T-helper 17 cell (primary cell): ENCODE results near the gene SPRR2D. TPM values are rescaled to one million over a fixed set of nuclear protein-coding genes. Genes with fewer than 3 reads are reported as not detected.
"Not testable (repeated sequence)": the region's sequence is repeated elsewhere in the genome, so short reads cannot be mapped to it uniquely, and the experiment has no call there.

Source experiments
- ATAC-seq: fragments of 150-1000 bp; cut with Tn5 transposase; 2 replicates; pipeline ENCODE4 v1.10.0; 2021; ENCODE audit warnings: mild to moderate bottlenecking, moderate library complexity
- DNase-seq, 3 donors: peaks; one replicate each; pipeline versions ENCODE4 v3.0.0 to v3.0.0-alpha.2; 2020 to 2021
- H3K9me3 ChIP-seq: one replicate; pipeline ENCODE4 v1.7.0; 2013; ENCODE audit warnings: low read length, mild to moderate bottlenecking; ENCODE audit not compliant: control insufficient read depth, poor library complexity, severe bottlenecking
- H3K27ac Mint-ChIP-seq: one replicate; pipeline ENCODE4 v1.8.0; 2022; ENCODE audit warnings: mild to moderate bottlenecking, moderate library complexity, mixed read lengths
- H3K27me3 Mint-ChIP-seq: one replicate; pipeline ENCODE4 v1.8.0; 2022; ENCODE audit warnings: mixed read lengths
- H3K36me3 Mint-ChIP-seq: one replicate; pipeline ENCODE4 v1.8.0; 2022; ENCODE audit warnings: low read depth, mixed read lengths
- H3K4me1 Mint-ChIP-seq: one replicate; pipeline ENCODE4 v1.8.0; 2022; ENCODE audit warnings: mild to moderate bottlenecking, mixed read lengths
- H3K4me3 Mint-ChIP-seq: one replicate; pipeline ENCODE4 v1.8.0; 2022; ENCODE audit warnings: mild to moderate bottlenecking, moderate library complexity, mixed read lengths
- total RNA-seq, 4 donors: library from RNA in 2 of 4; stranded (reverse) in 2 of 4; gene quantifications; one replicate each; pipeline ENCODE4 v1.2.3 and lab custom pipeline; 2022 to 2026

SPRR2D gene
- total RNA-seq, 2 donors from 2014 or later, result not detected

DNA sequence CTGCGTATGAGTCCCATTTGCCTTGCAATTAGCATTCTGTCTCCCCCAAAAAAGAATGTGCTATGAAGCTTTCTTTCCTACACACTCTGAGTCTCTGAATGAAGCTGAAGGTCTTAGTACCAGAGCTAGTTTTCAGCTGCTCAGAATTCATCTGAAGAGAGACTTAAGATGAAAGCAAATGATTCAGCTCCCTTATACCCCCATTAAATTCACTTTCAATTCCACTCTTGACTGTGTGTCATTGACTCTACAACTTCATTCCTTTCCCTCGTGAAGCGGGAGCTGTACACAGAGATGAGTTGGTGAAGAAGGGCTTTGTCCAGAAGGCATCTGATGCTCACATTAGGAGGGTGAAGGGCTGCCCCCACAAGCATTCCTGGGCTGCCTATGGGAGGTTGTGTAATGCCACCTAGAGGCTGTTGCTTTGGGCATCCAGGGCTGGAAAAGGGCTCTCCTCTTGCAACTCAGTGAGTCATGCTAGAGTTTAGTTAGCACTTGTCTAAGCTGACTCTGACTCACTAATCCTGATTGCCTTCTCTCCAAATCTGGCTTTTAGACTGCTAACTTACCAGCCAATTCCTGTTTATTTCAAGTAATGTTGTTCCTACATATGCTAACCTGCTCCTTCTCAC, 8.1 kb downstream of the SPRR2D start:
- Mint-ChIP-seq H3K36me3 (no peaks in the 10 kb centered on the region), H3K4me3 (no peak overlapping the region), H3K4me1 (no peaks in the 10 kb centered on the region), H3K27ac (no peak overlapping the region), H3K27me3 (peaks cover 46% of the 10 kb centered on the region)
- no peaks in the 10 kb centered on the region for H3K9me3 ChIP-seq
- ATAC-seq, result no peak
- no peak for DNase-seq

DNA sequence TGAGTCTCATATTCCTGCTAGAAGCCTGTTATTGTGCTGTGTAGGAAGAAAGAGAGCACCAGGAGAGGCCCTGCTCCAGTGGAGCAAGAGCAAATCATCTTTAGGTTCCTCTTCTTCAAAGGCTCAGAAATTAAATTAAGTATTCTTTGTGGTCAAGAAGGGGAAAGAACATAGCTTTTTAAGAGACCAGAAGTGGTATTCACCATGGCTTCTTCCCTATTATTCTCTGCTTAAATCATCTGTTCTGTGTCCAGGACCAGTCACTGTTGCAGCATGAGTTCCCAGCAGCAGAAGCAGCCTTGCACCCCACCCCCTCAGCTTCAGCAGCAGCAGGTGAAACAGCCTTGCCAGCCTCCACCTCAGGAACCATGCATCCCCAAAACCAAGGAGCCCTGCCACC, 8.8 kb downstream of the SPRR2D start:
- Mint-ChIP-seq H3K27me3 (peaks cover 42% of the 10 kb centered on the region), H3K27ac (no peak overlapping the region), H3K4me3 (no peak overlapping the region), H3K36me3 (no peaks in the 10 kb centered on the region), H3K4me1 (no peaks in the 10 kb centered on the region)
- H3K9me3 ChIP-seq, result no peaks in the 10 kb centered on the region
- ATAC-seq (no peak), DNase-seq (no peak)

DNA sequence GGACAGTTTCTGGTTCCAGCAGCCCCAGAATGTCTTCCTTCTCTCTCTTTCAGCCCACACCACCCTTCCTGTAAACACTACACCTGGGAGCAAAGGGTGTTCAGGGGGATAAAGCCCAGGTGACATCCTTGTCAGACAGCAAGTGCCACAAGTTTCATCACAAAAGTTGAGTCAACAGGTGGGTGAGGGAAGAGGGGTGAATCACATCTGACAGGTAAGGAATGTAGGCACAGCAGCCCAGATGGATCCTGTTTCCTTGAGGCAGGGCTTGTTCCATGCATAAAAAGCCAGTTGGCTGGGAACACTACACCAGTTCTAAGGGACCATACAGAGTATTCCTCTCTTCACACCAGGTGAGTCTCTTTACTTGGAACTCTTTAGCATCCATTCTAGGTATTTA, 10.0 kb downstream of the SPRR2D start, which contains the start of gene SPRR1B:
SPRR1B (plus strand) TSS at position 309 of the 400 bp plus-strand sequence. CDS start 1,143 bp downstream, outside the sequence.
- Mint-ChIP-seq H3K4me3 (no peak within 1 kb of the TSS), H3K27me3 (peaks cover 42% of the 10 kb centered on the region), H3K27ac (no peak within 1 kb of the TSS), H3K4me1 (no peaks in the 10 kb centered on the region), H3K36me3 (no peaks in the 10 kb centered on the region)
- ATAC-seq (no peak), DNase-seq (no peak)
- H3K9me3 ChIP-seq, result no peaks in the 10 kb centered on the region

DNA sequence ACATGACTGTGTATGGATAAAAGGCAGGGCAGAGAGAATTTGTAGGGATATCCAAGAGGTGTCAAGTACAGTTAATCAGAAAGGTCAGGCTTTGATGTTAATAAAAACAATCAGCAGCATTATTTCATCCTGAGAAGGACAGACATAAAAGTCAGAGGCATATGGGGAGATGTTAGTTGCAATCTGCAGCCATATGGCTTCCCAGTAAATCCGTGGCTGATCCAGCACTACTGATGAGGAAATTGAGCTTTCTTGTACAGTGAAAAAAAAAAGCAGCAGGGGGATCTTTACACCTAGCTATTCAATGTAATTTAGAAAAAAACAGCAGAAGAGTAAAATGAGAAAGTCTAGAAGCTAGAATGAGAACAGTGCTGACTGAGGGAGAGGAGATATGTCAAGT, 12.2 kb downstream of the SPRR2D start:
- ATAC-seq, result no peak
- no peak overlapping the region for H3K4me3 Mint-ChIP-seq

DNA sequence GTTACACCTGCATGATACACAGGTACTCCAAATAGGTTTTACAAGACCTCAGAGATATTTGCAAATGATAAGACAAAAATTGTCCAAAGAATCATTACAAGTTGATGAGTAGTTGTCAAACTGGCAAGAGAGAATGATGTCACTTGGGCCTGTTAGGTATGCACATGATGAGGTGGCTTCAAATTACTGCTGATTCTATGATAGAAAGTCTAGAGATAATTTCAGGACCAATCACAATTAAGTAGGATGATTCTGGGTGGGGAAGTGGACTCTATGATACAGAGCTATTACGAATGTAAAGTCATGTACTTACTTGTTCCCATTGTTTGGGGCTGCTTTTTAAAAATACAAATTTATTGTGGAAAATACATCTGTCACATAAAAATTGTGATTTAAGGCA, 15.1 kb downstream of the SPRR2D start:
- peaks cover 51% of the 10 kb centered on the region for H3K27me3 Mint-ChIP-seq

More for the DNA sequence above, 12.2 kb downstream of the SPRR2D start:
- no peaks in the 10 kb centered on the region for H3K9me3 ChIP-seq
- Mint-ChIP-seq H3K36me3 (no peaks in the 10 kb centered on the region), H3K27me3 (peaks cover 41% of the 10 kb centered on the region), H3K27ac (no peak overlapping the region), H3K4me1 (no peaks in the 10 kb centered on the region)
- DNase-seq, result no peak

DNA sequence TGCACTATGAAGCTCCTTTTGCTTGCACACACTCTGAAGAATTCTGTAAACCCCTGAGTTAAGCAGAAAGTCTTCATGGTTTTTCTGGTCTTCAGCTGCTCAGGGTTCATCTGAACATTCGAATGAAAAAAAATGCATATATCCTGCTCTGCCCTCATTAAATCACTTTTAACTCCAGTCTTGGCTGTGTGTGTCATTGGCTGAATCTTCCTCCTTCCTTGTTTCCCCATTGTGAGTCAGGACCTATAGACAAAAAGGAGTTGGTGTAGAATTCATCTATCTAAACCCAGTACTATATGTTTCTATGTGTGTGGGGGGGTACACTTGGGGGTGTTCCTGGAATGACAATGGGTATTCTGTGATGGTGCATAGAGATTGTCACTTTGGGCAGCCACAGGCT, 16.5 kb downstream of the SPRR2D start:
- H3K9me3 ChIP-seq, result no peaks in the 10 kb centered on the region
- peaks cover 54% of the 10 kb centered on the region for H3K27me3 Mint-ChIP-seq
- no peak overlapping the region for H3K27ac Mint-ChIP-seq
- ATAC-seq, result no peak
- H3K4me1 Mint-ChIP-seq, result no peaks in the 10 kb centered on the region
- H3K4me3 Mint-ChIP-seq, result no peak overlapping the region
- H3K36me3 Mint-ChIP-seq, result no peaks in the 10 kb centered on the region
- DNase-seq, result no peak

More for the DNA sequence above, 15.1 kb downstream of the SPRR2D start:
- ATAC-seq, result no peak
- Mint-ChIP-seq H3K36me3 (no peaks in the 10 kb centered on the region), H3K4me3 (no peak overlapping the region), H3K27ac (no peak overlapping the region), H3K4me1 (no peaks in the 10 kb centered on the region)
- no peaks in the 10 kb centered on the region for H3K9me3 ChIP-seq
- DNase-seq, result no peak

DNA sequence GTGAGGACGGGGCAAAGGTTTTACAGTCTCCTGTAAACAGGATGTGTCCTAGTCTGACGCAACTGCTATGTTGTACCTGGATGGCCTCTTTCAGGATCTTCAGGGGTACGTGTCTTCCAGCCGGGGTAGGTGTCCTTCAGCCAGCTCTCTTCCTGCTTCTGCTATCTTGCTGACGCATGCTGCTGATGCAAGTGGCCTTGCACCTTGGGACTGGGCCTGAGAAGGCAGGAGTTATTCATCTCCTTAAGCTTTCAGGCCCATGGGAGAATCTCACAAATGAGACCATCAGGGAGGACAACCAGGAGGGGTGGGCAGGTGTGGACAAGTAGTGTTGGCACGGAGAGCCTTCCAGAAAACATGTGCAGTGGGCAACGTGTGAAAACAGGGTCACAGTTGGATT, 17.8 kb downstream of the SPRR2D start:
- H3K27me3 Mint-ChIP-seq, result peaks cover 61% of the 10 kb centered on the region
- no peak overlapping the region for H3K4me3 Mint-ChIP-seq
- ATAC-seq, result no peak
- no peaks in the 10 kb centered on the region for H3K9me3 ChIP-seq
- DNase-seq, result no peak
- H3K4me1 Mint-ChIP-seq, result no peaks in the 10 kb centered on the region
- no peak overlapping the region for H3K27ac Mint-ChIP-seq
- no peaks in the 10 kb centered on the region for H3K36me3 Mint-ChIP-seq

DNA sequence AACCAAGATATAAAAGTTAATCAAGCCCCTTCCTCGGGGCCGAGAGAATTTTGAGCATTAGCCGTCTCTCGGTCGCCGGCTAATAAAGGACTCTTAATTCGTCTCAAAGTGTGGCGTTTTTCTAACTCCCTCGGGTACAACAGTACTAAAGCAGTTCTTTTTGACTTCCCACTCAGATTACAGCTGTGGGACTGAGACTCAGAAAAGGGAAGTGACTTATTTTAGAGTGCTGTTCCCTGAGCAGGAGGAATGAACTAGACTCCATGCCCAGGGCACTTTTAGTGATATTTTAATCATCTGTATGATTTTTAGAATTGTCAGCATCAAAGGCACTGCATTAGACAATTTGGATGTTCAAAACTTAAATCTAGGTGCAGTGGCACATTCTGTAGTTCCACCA, 18.6 kb downstream of the SPRR2D start:
- not testable (repeated sequence) for H3K27ac Mint-ChIP-seq, DNase-seq, H3K4me1 Mint-ChIP-seq, H3K4me3 Mint-ChIP-seq, ATAC-seq, H3K9me3 ChIP-seq, H3K36me3 Mint-ChIP-seq
- H3K27me3 Mint-ChIP-seq, result peaks cover 66% of the 10 kb centered on the region

DNA sequence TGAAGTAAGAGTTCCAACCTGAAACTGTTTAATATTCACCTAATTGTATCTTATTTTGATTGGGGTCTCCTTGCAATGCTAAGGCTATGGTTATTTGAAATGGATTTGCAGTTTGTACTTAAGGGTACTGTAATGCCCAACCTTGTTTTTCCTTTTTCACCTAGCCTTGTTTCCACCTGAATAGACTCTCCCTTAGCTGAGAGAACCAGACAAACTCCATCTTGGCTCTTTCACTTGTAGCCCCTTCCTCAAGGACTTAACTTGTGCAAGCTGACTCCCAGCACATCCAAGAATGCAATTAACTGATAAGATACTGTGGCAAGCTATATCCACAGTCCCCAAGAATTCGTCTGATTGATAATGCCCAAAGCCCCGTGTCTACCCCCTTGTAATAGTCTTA, 19.1 kb downstream of the SPRR2D start:
- not testable (repeated sequence) for DNase-seq, H3K36me3 Mint-ChIP-seq, H3K4me3 Mint-ChIP-seq, H3K9me3 ChIP-seq, H3K4me1 Mint-ChIP-seq, H3K27ac Mint-ChIP-seq, ATAC-seq
- H3K27me3 Mint-ChIP-seq, result peaks cover 65% of the 10 kb centered on the region

DNA sequence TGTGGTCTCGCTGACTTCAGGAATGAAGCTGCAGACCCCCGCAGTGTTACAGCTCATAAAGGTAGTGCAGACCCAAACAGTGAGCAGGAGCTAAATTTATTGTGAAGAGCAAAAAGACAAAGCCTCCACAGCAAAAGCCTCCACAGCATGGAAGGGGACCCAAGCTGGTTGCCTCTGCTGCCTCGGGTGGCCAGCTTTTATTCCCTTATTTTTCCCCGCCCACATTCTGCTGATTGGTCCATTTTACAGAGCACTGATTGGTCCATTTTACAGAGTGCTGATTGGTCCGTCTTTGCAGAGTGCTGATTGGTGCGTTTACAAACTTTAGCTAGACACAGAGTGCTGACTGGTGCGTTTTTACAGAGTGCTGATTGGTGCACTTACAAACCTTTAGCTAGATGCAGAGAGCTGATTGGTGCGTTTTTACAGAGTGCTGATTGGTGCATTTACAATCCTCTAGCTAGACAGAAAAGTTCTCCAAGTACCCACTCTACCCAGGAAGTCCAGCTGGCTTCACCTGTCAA, 29.6 kb downstream of the SPRR2D start:
- not testable (repeated sequence) for ATAC-seq, H3K9me3 ChIP-seq, H3K27ac Mint-ChIP-seq, H3K4me1 Mint-ChIP-seq, H3K4me3 Mint-ChIP-seq, DNase-seq, H3K36me3 Mint-ChIP-seq
- peaks cover 15% of the 10 kb centered on the region for H3K27me3 Mint-ChIP-seq

DNA sequence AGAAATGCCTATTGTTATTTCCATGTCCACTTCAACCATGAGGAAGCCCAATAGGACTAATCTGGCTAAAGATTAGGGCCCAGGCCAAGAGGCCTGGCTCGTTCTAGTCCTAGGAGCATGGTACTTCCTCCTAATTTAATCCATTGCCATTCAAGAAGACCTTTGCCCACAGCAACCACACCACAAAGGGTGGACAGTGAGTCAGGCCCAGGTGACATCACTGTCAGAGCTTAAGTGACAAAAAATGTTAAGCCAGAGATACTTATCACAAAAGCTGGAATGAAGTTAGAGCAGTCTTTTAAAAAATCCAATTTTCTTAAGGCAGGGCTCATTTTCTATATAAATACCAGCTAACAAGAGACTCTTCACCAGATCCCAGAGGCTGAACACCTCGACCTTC, 39.5 kb downstream of the SPRR2D start, which contains the start of gene SPRR3:
SPRR3 (plus strand) TSS at position 368 of the 400 bp plus-strand sequence. CDS start 1,272 bp downstream, outside the sequence.
- Mint-ChIP-seq H3K27me3 (peaks cover 34% of the 10 kb centered on the region), H3K27ac (no peak within 1 kb of the TSS), H3K36me3 (peaks cover 2% of the 10 kb centered on the region), H3K4me1 (no peaks in the 10 kb centered on the region), H3K4me3 (no peak within 1 kb of the TSS)
- ATAC-seq (no peak), DNase-seq (no peak)
- H3K9me3 ChIP-seq, result no peaks in the 10 kb centered on the region

DNA sequence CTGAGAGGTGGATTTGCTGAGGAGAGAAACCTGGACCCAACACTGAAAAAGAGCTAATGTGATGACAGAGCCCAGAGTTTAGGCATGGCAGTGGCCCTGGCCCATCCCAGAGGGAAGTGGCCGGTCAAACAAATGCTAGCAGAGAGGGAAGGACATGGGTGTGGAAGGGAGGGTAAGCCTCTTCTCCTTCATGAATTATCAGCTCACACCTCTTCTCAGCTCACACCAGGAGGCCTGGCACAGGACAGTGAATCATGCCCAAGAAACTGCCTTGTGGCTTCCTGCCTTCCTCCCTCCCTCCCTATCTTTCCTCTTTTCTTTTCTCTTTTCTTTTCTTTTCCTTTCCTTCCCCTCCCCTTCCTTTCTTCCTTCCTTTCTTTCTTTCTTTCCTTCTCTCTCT, 40.6 kb downstream of the SPRR2D start:
- ATAC-seq (no peak), DNase-seq (no peak)
- H3K27ac Mint-ChIP-seq, result no peak overlapping the region
- H3K4me3 Mint-ChIP-seq, result no peak overlapping the region
- H3K4me1 Mint-ChIP-seq, result no peaks in the 10 kb centered on the region
- peaks cover 2% of the 10 kb centered on the region for H3K36me3 Mint-ChIP-seq
- peaks cover 34% of the 10 kb centered on the region for H3K27me3 Mint-ChIP-seq
- no peaks in the 10 kb centered on the region for H3K9me3 ChIP-seq

DNA sequence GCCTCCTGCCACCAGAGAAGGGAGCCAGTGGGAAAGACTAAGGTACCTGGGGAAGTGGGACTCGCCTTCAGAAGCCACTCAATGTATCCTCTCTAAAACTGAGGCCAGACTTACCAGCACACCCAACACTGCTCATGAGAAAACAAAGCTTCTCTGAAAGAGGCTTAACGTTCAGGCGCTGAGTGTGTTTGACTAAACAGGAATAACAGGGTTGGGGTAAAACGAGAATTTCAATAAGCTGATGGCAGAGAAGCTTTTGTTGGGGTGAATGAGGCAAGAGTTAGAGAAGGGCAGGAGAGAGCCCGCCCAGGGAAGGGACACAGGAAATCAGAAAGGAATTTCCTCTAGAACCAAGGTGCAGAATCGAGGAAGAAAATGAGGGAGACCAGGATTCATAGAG, 41.1 kb downstream of the SPRR2D start:
- no peak for ATAC-seq

DNA sequence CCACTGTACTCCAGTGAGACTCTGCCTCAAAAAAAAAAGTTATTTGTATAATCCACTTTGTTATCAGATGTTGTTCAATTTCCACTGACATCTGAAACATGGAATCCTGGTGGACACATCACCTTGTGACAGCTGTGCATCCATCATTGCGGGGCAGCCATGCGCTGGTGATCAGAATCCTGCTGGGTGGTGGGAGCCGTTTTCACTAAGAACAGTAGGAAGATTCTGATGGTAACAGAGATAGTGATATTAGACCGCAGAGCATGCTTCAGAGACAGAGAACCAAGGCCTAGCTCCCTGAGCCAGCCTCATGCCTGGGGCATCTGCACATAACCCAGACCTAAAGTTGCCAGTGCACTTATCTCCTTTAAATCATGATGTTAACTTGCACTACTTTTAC, 42.4 kb downstream of the SPRR2D start:
- Mint-ChIP-seq H3K27ac (no peak overlapping the region), H3K27me3 (peaks cover 32% of the 10 kb centered on the region), H3K4me1 (no peaks in the 10 kb centered on the region), H3K4me3 (no peak overlapping the region), H3K36me3 (peaks cover 2% of the 10 kb centered on the region)
- DNase-seq, result no peak
- H3K9me3 ChIP-seq, result no peaks in the 10 kb centered on the region
- ATAC-seq, result no peak

More for the DNA sequence above, 41.1 kb downstream of the SPRR2D start:
- no peaks in the 10 kb centered on the region for H3K9me3 ChIP-seq
- Mint-ChIP-seq H3K4me1 (no peaks in the 10 kb centered on the region), H3K4me3 (no peak overlapping the region), H3K27ac (no peak overlapping the region), H3K27me3 (peaks cover 34% of the 10 kb centered on the region), H3K36me3 (peaks cover 2% of the 10 kb centered on the region)
- DNase-seq, result no peak
